CMK (cell line): Measurements from ENCODE around the gene SLC1A2.

Experiments used
- DNase-seq: peaks from one replicate; pipeline ENCODE4 v3.0.0-alpha.2; 2010; ENCODE audit warnings: low read depth

SLC1A2 gene

GRCh38 chr11:35223991-35224390 is 195.4 kb downstream of the SLC1A2 start:
- no peak for DNase-seq

GRCh38 chr11:35223371-35223796 is 196.0 kb downstream of the SLC1A2 start:
- no peak for DNase-seq

- DNase-seq: no peak
These were observed 200.4 kb downstream of the SLC1A2 start for GRCh38 chr11:35218956-35219355.

- DNase-seq: no peak
These were observed 202.2 kb downstream of the SLC1A2 start for GRCh38 chr11:35216962-35217678.

- no peak for DNase-seq
These were observed 203.4 kb downstream of the SLC1A2 start for GRCh38 chr11:35215945-35216344.

GRCh38 chr11:35214792-35215193 is 204.6 kb downstream of the SLC1A2 start:
- DNase-seq: no peak

- no peak for DNase-seq
These were observed 205.1 kb downstream of the SLC1A2 start for GRCh38 chr11:35214226-35214770.

GRCh38 chr11:35211952-35212351 is 207.4 kb downstream of the SLC1A2 start:
- no peak for DNase-seq

GRCh38 chr11:35210876-35211546 is 208.3 kb downstream of the SLC1A2 start:
- DNase-seq: no peak

- no peak for DNase-seq
These were observed 210.6 kb downstream of the SLC1A2 start for GRCh38 chr11:35208795-35209194.

- no peak for DNase-seq
These were observed 211.6 kb downstream of the SLC1A2 start for GRCh38 chr11:35207471-35208403.

GRCh38 chr11:35206616-35207015 is 212.7 kb downstream of the SLC1A2 start:
- no peak for DNase-seq

- DNase-seq: no peak
These were observed 214.7 kb downstream of the SLC1A2 start for GRCh38 chr11:35204614-35205013.
